ENCODE data around the gene BIN2.

GRCh38 chr12:51234530-51234929 is 89.4 kb downstream of the BIN2 start:
- no peak for TF ChIP-seq CTCF (IDR thresholded peaks at IDR 0.05)
- TF ChIP-seq POLR2A (IDR thresholded peaks at IDR 0.05), result no peak
- no peak for TF ChIP-seq EP300 (IDR thresholded peaks at IDR 0.05)

Measured in stomach (tissue), 4 donors.